Cardiac muscle cell (in vitro differentiated cells and primary cell): Measurements from ENCODE around the gene LENEP. TPM values are rescaled to one million over a fixed set of nuclear protein-coding genes. Genes with fewer than 3 reads are reported as not detected.
A peak's percentile ranks its signal among the peaks of the same experiment; 100 is the strongest.

Source experiments
- DNase-seq, 2 donors: peaks; one replicate each; pipeline versions ENCODE4 v3.0.0 to v3.0.0-alpha.2; 2010 to 2017; ENCODE audit warnings: low read depth in 1 of 2, low spot score in 1 of 2
- H3K27ac ChIP-seq: fragments of 200-600 bp; sonication (generic); 2 replicates; pipeline ENCODE4 v1.5.1; 2016
- H3K27me3 ChIP-seq: fragments of 200-600 bp; sonication (generic); 2 replicates; pipeline ENCODE4 v1.6.0; 2016; ENCODE audit warnings: control low read depth
- H3K36me3 ChIP-seq: fragments of 200-600 bp; sonication (generic); 2 replicates; pipeline ENCODE4 v1.5.1; 2016; ENCODE audit warnings: control low read depth
- H3K4me1 ChIP-seq: fragments of 200-600 bp; sonication (generic); 2 replicates; pipeline ENCODE4 v1.8.1; 2017; ENCODE audit warnings: low read depth, mild to moderate bottlenecking, mixed run types
- H3K4me3 ChIP-seq: fragments of 200-600 bp; sonication (generic); 2 replicates; pipeline ENCODE4 v1.5.1; 2016; ENCODE audit warnings: mild to moderate bottlenecking
- H3K9me3 ChIP-seq: fragments of 200-600 bp; sonication (generic); 2 replicates; pipeline ENCODE4 v1.5.1; 2017; ENCODE audit warnings: low read depth, mild to moderate bottlenecking, control low read depth
- polyA plus RNA-seq: library from polyadenylated mRNA; unstranded; fragments of >200 nt; fragmentation: Nextera tagmentation; extraction: Ambion mirVana; gene quantifications from 2 replicates; pipeline ENCODE4 v1.2.1, GENCODE V29; 2016
- total RNA-seq: library from RNA; depleted of rRNA; stranded (reverse); fragments of >200 nt; gene quantifications from 2 replicates; pipeline ENCODE4 v1.2.3, GENCODE V29; 2016
- TF ChIP-seq, protein P1 (sequence below): IDR thresholded peaks from 2 replicates; pipeline ENCODE4 v1.5.1; 2012; ENCODE audit warnings: low read depth, mild to moderate bottlenecking, low read length

Gene LENEP
- total and polyA plus RNA-seq, 2 experiments from 2014 or later: 0.72 TPM; not detected in 1

DNA sequence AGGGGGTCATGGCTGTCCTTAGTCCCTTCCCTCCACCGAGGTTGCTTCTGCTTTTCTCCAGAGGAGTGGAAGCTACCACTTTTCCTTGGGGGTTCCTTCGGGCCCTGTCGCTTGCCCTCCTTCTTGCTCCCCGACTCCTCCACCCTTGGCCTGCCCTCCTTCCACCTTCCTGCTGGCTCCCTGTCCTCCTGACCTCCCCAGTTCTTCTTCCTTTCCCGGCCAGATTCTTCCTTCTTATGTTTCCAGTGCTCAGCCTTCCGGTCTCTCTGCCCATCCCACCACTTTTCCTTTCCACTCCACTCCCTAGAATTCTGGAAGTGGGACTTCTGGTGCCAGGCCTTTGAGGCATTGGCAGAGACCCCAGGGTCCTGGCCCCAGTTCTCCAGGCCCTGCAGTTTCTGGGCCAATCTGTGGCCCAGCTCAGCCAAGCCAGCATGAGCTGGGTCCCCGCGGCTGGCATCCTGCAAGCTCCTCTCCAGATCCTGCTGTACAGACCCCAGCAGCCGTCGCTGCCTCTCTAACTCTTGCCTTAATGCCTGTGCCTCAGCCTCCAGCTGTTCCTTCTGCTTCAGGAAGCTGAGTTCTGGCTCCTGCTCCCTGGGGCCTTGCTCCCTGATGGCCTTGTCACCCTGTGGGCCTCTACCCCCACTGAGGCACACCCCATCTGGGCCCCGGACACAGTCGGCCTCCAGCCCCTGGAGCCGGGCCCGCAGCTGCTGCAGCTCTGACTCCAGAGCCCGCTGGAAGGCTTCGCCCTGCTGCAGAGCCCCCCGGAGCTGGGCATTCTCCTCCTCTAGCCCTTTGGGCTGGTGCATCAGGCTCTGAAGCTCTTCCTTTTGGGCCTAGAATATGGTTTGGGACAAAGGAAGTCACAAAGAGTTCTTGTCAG is 47.2 kb upstream of the LENEP start:
- H3K4me3 ChIP-seq: no peak overlapping the region
- peaks cover 12% of the 10 kb centered on the region for H3K4me1 ChIP-seq
- peak overlapping the region; percentile 64 for H3K27ac ChIP-seq
- H3K9me3 ChIP-seq: no peaks in the 10 kb centered on the region
- TF ChIP-seq, protein P1, sequence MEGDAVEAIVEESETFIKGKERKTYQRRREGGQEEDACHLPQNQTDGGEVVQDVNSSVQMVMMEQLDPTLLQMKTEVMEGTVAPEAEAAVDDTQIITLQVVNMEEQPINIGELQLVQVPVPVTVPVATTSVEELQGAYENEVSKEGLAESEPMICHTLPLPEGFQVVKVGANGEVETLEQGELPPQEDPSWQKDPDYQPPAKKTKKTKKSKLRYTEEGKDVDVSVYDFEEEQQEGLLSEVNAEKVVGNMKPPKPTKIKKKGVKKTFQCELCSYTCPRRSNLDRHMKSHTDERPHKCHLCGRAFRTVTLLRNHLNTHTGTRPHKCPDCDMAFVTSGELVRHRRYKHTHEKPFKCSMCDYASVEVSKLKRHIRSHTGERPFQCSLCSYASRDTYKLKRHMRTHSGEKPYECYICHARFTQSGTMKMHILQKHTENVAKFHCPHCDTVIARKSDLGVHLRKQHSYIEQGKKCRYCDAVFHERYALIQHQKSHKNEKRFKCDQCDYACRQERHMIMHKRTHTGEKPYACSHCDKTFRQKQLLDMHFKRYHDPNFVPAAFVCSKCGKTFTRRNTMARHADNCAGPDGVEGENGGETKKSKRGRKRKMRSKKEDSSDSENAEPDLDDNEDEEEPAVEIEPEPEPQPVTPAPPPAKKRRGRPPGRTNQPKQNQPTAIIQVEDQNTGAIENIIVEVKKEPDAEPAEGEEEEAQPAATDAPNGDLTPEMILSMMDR: no peak
- no peak for DNase-seq
- H3K36me3 ChIP-seq: peaks cover 8% of the 10 kb centered on the region
- no peaks in the 10 kb centered on the region for H3K27me3 ChIP-seq

DNA sequence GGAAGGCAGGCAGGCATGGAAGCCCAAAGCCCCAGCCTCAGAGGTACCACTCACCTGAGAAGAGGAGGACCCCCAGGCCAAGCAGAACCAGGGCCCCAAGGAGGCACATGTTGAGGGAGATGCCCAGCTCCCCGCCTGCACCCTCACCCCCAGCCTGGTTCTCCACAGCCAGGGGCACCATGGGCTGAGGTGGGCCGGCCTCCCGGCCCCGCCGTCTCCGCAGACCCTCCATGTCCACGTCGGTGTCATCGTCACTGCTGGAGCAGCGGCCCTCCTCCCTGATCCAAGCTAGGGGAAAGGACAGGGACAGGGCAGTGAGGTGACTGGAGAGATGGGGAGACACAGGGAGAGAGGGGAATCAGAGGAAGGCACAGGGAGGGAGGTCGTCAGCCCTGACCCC is 45.3 kb upstream of the LENEP start:
- TF ChIP-seq, protein P1: no peak
- no peak for DNase-seq
- H3K4me3 ChIP-seq: no peak overlapping the region
- H3K27me3 ChIP-seq: no peaks in the 10 kb centered on the region
- no peaks in the 10 kb centered on the region for H3K9me3 ChIP-seq
- peaks cover 8% of the 10 kb centered on the region for H3K36me3 ChIP-seq
- peaks cover 26% of the 10 kb centered on the region for H3K4me1 ChIP-seq
- no peak overlapping the region for H3K27ac ChIP-seq

DNA sequence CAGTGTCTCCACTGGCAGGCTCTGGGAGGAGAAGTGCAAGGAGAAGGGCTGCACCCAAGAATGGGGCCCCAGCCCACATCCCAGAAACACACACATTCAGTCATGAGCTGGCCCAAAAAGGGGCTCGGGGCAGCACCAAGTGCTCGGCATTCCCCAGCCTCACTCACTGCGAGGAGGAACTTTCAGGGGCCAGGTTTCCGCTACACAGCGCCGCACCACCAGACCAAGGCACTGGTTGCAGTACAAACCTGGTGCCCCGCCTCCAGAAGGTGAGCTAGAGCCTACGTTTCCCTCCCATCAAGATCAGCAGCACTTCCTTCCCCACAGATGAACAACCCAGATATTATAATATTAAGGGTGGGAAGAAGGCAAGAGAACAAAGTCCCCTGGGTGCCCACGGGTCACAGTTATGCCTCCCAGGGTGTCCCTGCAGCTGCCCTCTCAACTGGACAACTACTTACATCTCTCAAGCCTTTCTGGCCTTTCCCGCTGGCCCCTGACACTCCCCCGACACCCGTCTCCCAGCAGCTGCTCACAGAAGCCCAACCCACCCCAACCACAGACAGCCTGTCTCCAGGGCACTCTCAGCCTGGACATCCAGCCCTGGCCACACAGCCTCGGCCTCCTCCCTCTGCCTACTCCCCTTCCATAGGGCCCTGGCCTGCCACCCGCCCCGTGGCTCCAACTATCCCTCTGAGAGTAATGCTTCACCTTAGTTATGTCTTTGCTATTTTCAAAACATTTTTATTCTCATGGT is 41.3 kb upstream of the LENEP start:
- DNase-seq: peak in 1 of 2 donors; percentile 56
- H3K27ac ChIP-seq: peak overlapping the region; percentile 94

DNA sequence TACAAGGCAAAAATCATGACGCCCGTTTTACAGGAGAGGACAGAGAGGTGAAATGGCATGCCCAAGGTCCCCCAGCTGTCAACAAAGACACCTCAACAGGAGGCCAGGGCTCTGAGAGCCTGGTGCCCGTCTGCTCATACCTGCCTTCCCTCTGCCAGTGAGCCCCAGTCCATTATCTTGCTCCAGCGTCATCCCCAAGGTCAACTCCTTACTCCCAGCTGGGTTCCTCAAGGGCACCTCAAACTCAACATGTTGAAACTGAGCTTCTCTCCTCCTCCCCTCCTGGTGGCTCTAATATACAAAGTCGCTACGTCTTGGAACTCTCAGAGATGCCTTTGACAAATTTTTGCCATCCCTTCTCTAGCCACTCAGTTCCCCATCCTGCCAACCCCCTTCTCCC is 40.7 kb upstream of the LENEP start:
- no peaks in the 10 kb centered on the region for H3K27me3 ChIP-seq
- H3K27ac ChIP-seq: peak overlapping the region; percentile 94
- peaks cover 5% of the 10 kb centered on the region for H3K36me3 ChIP-seq
- TF ChIP-seq, protein P1: no peak
- no peak overlapping the region for H3K4me3 ChIP-seq
- no peak for DNase-seq
- H3K4me1 ChIP-seq: peaks cover 45% of the 10 kb centered on the region
- H3K9me3 ChIP-seq: no peaks in the 10 kb centered on the region

More for the DNA sequence above, 41.3 kb upstream of the LENEP start:
- Histone ChIP-seq H3K27me3 (no peaks in the 10 kb centered on the region), H3K36me3 (peaks cover 5% of the 10 kb centered on the region), H3K4me1 (peaks cover 45% of the 10 kb centered on the region), H3K4me3 (no peak overlapping the region), H3K9me3 (no peaks in the 10 kb centered on the region)
- TF ChIP-seq, protein P1: no peak

DNA sequence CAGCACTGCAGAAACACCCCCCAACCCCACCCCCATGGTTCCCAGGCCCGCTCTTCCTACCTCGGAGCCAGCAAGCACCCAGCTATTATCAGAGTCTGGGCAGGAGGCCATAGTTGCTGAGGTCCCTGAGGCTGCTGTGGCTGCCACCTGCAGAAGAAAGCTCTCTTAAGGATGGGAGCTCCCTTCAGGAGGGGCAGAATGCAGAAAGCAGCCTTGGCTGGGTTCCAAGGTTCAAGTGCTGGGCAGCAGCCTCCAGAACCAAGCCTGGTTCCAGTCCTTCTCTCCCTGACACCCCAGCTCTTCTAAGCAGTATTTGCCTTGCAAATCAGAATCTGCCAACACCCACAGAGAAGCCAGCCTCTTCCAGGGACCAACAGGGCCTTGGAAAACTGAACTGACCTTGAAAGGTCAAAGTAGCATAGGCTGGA is 39.8 kb upstream of the LENEP start:
- peak in 1 of 2 donors; percentile 51 for DNase-seq
- TF ChIP-seq, protein P1: no peak
- Histone ChIP-seq H3K9me3 (no peaks in the 10 kb centered on the region), H3K36me3 (peaks cover 5% of the 10 kb centered on the region), H3K4me3 (peak overlapping the region; percentile 0), H3K27ac (peak overlapping the region; percentile 94), H3K4me1 (peaks cover 45% of the 10 kb centered on the region), H3K27me3 (no peaks in the 10 kb centered on the region)
